ENCODE measurements around the gene CUEDC1.

DNA sequence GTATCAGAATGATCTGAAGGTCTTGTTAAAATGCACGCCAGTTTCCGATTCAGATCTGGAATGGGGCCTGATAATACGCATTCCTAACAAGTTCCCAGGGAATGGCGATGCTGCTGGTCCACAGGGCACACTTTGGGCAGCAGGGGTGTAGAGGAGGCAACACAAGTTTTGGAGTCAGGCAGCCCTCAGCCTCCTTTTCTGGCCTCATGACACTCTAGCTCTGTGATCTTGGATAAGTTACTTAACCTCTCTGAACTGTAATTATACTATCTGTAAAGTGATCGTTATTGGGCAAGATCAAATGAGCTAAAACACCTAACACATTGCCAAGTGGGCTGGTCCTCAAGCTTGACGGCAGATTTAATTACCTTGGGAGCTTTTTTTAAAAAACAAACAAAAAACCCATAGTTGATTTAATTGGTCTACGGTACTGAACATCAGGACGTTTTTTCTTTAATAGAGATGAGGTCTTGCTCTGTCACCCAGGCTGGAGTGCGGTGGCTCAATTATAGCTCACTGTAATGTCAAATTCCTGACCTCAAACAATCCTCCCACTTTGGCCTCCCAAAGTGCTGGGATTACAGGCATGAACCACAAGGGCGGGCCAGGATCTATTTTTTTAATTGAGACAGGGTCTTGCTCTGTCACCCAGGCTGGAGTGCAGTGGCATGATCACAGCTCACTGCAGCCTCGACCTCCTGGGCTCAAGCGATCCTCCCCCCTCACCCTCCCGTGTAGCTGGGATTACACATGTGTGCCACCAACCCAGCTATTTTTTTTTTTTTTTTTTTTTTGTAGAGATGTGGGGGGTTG lies 95.4 kb downstream of the CUEDC1 start:
- TF ChIP-seq EZH2 (IDR thresholded peaks at IDR 0.05; ENCODE audit: insufficient read depth, poor library complexity, severe bottlenecking): no peak
- TF ChIP-seq EZH2phosphoT487 (IDR thresholded peaks at IDR 0.05; ENCODE audit: insufficient read depth, low read depth): no peak
